NT2/D1 (cell line): ENCODE data around the gene WDR7.

ENCODE experiments used
- YY1 ChIP-seq: IDR thresholded peaks from 2 replicates; pipeline ENCODE4 v1.6.1; 2011; ENCODE audit not compliant: insufficient read length, insufficient read depth
- ZNF274 ChIP-seq: IDR thresholded peaks from 2 replicates; pipeline ENCODE4 v1.6.1; 2011; ENCODE audit warnings: mild to moderate bottlenecking, low read depth, low read length

- TF ChIP-seq YY1 = no peak
- TF ChIP-seq ZNF274 = no peak
Measured at GRCh38 chr18:57078614-57079013, 427.5 kb downstream of the WDR7 start.
